GM12892 (cell line): Measurements from ENCODE around the gene CCRL2.

Source experiments
- POLR2A ChIP-seq: IDR thresholded peaks from 2 replicates; pipeline ENCODE4 v1.6.1; 2011; ENCODE audit warnings: low read depth, low read length, control low read depth
- POLR2AphosphoS5 ChIP-seq: IDR thresholded peaks from 2 replicates; pipeline ENCODE4 v1.6.1; 2011; ENCODE audit warnings: low read depth, low read length, control low read depth

DNA sequence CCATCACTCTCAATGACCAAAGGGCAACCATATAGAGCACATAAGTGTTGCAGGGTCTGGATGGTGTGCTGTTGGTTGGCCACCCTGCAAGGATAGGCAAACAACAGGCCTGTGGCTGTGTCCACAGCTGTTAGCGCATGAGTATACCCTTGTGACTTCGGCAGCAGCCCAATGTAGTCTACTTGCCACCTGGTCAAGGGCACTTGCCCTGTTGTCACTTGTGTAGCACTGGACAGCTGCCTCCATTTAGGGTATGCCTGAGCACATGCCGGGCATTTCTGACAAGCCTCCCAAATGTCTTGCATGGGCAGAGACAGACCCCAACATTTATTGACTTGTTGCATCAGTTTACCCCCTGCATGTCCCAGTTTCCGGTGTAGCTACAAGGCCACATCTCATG lies 12.8 kb downstream of the CCRL2 start:
- TF ChIP-seq POLR2AphosphoS5 (no peak), POLR2A (no peak)
